HG02973 (cell line): ENCODE measurements around the gene DNM3.
A peak's percentile ranks its signal among the peaks of the same experiment; 100 is the strongest.

Experiments used
- ATAC-seq: cut with Tn5 transposase; IDR thresholded peaks from one replicate; pipeline ENCODE4 v1.9.1; 2021; ENCODE audit warnings: moderate library complexity; ENCODE audit not compliant: unreplicated experiment

Gene DNM3

GRCh38 chr1:171868217-171868803 lies 27.0 kb downstream of the DNM3 start:
- no peak for ATAC-seq

GRCh38 chr1:171869097-171869496 lies 27.8 kb downstream of the DNM3 start:
- ATAC-seq = no peak

GRCh38 chr1:171871848-171872247 lies 30.6 kb downstream of the DNM3 start:
- no peak for ATAC-seq

- no peak for ATAC-seq
Measured at GRCh38 chr1:171872430-171872829, 31.1 kb downstream of the DNM3 start.

GRCh38 chr1:171873664-171874063 lies 32.4 kb downstream of the DNM3 start:
- no peak for ATAC-seq

GRCh38 chr1:171877701-171878100 lies 36.4 kb downstream of the DNM3 start:
- peak; percentile 96 for ATAC-seq

- ATAC-seq = no peak
Measured at GRCh38 chr1:171879556-171879955, 38.3 kb downstream of the DNM3 start.

- no peak for ATAC-seq
Measured at GRCh38 chr1:171881442-171881841, 40.1 kb downstream of the DNM3 start.

GRCh38 chr1:171883849-171884248 lies 42.6 kb downstream of the DNM3 start:
- no peak for ATAC-seq

- ATAC-seq = no peak
Measured at GRCh38 chr1:171884475-171884874, 43.2 kb downstream of the DNM3 start.

- ATAC-seq = no peak
Measured at GRCh38 chr1:171890131-171890530, 48.8 kb downstream of the DNM3 start.

- ATAC-seq = no peak
Measured at GRCh38 chr1:171896936-171897703, 55.8 kb downstream of the DNM3 start.

- ATAC-seq = no peak
Measured at GRCh38 chr1:171898941-171899340, 57.6 kb downstream of the DNM3 start.

- no peak for ATAC-seq
Measured at GRCh38 chr1:171899838-171900237, 58.5 kb downstream of the DNM3 start.

GRCh38 chr1:171901245-171901644 lies 59.9 kb downstream of the DNM3 start:
- ATAC-seq = no peak

- ATAC-seq = no peak
Measured at GRCh38 chr1:171902527-171902926, 61.2 kb downstream of the DNM3 start.

GRCh38 chr1:171904778-171905450 lies 63.6 kb downstream of the DNM3 start:
- ATAC-seq = no peak

GRCh38 chr1:171909711-171910110 lies 68.4 kb downstream of the DNM3 start:
- ATAC-seq = no peak

- ATAC-seq = no peak
Measured at GRCh38 chr1:171910786-171911185, 69.5 kb downstream of the DNM3 start.

- no peak for ATAC-seq
Measured at GRCh38 chr1:171911506-171911905, 70.2 kb downstream of the DNM3 start.

- ATAC-seq = no peak
Measured at GRCh38 chr1:171912509-171913175, 71.3 kb downstream of the DNM3 start.

- no peak for ATAC-seq
Measured at GRCh38 chr1:171913385-171913784, 72.1 kb downstream of the DNM3 start.
